ENCODE measurements around the gene SGPP2.
"Not testable (repeated sequence)": the region's sequence is repeated elsewhere in the genome, so short reads cannot be mapped to it uniquely, and the experiment has no call there.

SGPP2 gene

GRCh38 chr2:222427646-222428301, 3.4 kb downstream of the SGPP2 start:
- DNase-seq (ENCODE audit: low read depth in 2 of 2), result no peak

- DNase-seq (ENCODE audit: low read depth in 2 of 2), result no peak
Measured at GRCh38 chr2:222430071-222430470, 5.7 kb downstream of the SGPP2 start.

DNA sequence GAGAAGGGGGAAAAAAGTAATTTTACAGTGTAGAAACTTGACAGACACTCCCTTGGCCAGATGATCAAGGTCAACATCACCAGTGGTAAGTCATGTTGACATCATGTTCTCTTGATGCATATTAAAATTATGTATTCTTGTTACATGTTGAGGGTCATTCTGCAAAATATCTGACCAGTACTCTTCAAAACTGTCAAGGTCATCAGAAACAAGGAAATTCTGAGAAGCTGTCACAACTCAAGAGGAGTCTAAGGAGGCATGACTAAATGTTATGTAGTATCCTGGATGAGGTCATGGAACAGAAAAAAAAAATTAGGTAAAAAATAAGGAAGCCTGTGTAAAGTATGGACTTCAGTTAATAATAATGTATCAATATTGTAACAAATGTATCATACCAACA, 6.3 kb downstream of the SGPP2 start:
- DNase-seq (ENCODE audit: low read depth in 2 of 2), result no peak

DNA sequence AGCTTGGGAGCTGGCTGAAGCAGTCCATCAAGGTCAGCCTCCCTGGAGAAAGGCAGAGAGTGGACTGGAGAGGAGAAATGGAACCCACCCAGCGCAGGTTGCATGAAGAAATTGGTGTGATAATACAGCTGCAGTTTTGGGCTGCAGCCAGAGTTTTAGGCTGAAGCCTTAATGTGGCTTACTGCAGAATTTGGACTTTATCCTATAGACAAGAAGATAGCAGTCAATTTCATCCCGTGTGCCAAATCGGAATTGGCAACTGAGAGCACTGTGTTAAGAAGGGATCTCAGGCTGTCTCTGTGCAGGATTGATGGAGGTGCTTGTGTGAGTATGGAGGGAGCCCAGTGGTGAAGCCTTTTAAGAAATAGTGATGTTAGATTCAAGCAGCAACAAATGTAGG, 7.5 kb downstream of the SGPP2 start:
- no peak for DNase-seq (ENCODE audit: low read depth in 2 of 2)

DNA sequence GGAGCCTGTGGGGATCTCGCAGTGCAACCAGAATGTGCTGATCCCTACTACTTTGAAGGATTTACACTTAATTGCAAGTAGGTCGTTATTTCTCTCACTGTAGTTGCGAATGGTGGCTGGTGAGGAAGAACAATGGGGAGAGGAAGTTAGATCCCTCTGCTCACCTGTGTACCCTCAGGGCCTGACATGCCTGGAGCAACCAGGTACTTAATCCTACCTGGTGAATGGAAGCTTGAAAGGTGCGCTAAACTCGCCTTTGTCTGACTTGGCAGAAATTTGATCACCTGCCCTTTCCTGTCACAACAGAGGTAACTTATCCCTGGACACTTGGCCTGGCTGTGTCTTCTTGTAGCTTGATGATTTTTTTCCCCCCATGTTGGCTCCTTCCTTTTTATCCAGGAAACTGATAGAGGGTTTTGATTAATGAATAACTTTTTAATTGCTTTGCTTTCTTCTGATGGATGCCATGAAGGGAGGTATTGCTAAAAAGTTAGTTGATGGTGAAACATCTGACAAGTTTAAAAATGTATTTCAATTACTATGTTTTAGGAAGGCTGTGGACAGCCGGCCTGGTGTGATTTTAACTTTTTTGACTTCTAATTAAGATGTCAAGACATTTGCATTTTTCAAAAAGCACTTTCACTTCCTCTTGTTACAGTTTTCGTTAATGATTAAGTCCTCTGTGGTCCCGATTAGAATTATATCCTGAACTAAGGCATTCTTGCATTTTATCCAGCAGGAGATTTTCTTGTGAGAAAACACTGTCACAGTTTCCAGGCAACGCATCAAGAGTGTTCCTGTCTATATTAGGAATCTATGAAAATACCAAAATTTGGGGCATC, 9.2 kb downstream of the SGPP2 start:
- no peak for DNase-seq (ENCODE audit: low read depth in 2 of 2)

DNA sequence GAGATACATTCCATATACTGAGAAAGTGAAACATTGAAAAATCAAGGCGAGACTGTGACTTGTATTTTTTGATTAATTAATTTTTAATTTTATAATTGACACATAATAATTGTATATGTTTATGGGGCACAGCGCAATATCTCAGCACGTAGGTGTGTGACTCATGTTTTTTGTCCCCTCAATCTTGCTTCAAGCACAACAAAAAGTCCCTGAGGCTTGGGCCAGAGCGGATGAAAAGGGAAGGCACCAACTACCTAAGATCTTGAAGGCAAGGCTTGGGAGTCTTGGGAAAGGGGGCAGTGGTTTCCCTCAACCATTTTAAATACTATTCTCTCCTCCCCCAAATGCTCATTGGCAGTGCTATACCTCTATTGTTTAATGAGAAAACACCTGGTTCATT, 9.9 kb downstream of the SGPP2 start:
- no peak for DNase-seq (ENCODE audit: low read depth in 2 of 2)

DNA sequence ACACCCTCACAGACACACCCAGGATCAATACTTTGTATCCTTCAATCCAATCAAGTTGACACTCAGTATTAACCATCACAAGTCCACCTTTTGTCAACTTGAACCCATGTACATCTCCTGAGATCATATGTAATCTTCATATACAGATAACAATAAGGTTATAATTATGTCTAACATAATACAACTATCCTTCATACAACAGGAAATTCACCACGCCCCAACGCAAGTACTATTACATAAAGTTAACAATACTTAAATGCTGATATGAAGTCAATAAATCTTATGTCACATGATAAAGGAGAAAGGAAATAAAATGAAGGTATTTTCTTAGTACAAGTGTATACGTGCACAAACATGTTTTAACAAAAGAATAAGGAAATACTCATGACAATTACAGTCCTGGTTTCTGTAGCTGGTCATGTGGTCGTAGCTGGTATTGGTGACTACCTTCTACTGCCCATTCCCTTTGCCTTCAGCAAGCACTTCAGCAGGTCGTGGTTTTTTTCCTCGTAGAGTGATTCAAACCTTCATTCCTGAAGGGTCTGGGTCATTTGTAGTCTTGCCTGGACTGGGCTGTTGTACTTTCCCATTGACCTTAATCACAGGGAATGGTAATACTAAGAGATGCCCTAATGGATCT, 11.2 kb downstream of the SGPP2 start:
- DNase-seq (ENCODE audit: low read depth in 2 of 2), result not testable (repeated sequence)

- DNase-seq (ENCODE audit: low read depth in 2 of 2), result no peak
Measured at GRCh38 chr2:222436040-222436413, 11.7 kb downstream of the SGPP2 start.

DNA sequence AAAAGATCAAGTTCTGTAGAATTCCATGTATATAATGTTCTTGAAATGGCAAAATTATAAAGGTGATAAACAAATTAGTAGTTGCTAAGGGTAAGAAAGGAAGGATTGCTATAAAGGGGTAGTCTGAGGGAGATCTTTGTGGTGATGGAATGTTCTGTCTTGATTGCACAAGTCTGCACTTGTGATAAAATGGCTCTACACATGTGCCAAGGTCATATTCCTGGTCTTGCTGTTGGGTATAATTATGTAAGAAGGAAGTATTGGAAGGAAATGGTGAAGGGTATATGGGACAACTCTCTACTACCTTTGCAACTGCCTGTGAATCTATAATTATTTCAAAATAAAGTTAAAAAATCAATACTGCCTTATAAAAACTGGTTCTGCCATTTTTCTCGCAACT, 15.3 kb downstream of the SGPP2 start:
- no peak for DNase-seq (ENCODE audit: low read depth in 2 of 2)

DNA sequence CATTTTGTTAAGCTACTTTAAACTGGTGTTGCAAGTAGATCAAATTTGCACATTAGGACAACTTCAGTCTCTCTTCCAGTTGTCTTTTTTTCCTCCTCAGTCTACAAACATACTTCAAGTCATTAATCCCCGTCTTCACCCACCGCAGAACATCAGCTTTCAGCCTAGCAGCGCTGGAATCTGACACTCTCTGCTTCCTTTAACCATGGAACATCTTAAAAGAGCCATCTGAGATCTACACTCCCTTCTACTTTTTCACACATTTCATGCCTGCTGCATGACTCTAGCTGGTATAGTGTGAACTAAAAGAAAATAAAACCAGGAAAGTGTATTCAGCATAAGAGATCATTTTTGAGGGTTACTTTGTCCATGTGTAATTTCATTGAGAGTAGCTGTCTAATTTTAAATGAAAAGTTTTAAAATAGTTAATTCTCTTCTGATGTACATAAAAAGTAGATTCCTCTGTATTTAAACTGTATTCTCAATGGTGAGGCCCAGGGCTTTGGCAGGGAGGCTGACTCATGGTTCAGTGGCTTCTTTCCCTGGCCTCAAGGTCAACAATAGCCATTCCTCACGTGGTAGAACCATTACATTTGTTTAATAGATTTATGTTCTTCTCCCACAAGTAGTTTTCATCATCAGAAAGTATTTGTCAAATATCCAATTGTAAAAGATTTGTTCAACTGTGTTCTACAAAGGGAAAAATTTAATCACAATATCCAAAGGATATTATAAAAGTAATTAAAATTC, 16.5 kb downstream of the SGPP2 start:
- no peak for DNase-seq (ENCODE audit: low read depth in 2 of 2)

GRCh38 chr2:222442665-222443064, 18.3 kb downstream of the SGPP2 start:
- no peak for DNase-seq (ENCODE audit: low read depth in 2 of 2)

DNA sequence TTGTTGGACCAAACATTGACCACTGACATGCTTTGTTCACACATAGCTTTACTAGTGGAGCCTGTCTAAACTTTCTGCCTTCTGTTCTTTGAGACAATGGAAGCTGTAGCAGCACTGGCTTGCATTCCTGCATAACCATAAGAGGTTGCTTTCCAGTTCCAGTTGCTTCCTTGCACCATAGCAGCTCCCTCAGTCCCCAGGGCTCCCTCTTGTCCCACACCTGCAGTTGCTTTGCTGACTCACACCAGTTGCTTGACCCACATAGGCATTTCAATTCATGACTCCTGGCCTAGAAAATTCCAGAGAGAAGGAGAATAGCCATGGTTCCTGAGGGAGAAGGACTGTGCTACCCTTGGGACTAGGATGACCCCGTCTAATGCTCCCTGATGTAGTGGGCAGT, 20.9 kb downstream of the SGPP2 start:
- no peak for DNase-seq (ENCODE audit: low read depth in 2 of 2)

DNA sequence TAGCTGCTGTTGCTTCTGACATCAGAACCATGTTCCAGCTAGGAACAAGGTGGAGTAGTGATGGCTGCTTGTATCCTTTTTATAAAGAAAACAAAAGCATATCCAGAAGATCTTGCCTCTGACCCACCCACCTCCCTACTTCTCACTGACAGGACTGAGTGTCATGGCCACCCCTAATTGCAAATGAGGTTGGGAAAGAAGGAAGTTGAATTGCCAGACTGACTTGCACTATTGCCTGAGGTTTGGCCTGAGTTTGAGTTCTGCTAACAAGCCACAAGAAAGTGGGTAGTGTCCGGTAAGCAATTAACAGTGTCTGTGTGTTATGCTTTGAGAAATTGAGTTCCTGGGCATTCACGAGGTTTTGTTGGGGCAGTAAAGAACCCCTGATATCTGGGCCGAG, 22.8 kb downstream of the SGPP2 start:
- DNase-seq (ENCODE audit: low read depth in 2 of 2), result no peak

- no peak for DNase-seq (ENCODE audit: low read depth in 2 of 2)
Measured at GRCh38 chr2:222448748-222449181, 24.4 kb downstream of the SGPP2 start.

DNA sequence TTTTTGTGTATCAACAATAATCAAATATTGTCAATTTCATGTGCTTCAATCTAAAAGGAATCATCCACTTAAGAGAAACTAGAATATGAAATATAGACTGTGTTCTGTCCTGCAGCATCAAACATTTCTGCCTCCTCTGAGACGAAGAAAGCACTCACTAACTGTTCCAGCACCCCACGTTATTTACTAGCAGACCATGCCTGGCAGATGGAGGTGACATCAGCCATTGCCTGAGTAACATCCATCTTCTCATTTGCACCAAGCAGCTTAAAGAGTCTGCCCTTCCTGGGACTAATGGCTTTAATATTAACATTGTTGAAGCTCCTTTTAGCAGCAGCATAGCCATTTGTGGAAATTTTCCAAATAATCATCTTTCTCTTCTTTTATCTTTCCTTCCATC, 25.7 kb downstream of the SGPP2 start:
- DNase-seq (ENCODE audit: low read depth in 2 of 2), result no peak

- DNase-seq (ENCODE audit: low read depth in 2 of 2), result no peak
Measured at GRCh38 chr2:222451224-222451674, 26.9 kb downstream of the SGPP2 start.

GRCh38 chr2:222452422-222452950, 28.1 kb downstream of the SGPP2 start:
- no peak for DNase-seq (ENCODE audit: low read depth in 2 of 2)

DNA sequence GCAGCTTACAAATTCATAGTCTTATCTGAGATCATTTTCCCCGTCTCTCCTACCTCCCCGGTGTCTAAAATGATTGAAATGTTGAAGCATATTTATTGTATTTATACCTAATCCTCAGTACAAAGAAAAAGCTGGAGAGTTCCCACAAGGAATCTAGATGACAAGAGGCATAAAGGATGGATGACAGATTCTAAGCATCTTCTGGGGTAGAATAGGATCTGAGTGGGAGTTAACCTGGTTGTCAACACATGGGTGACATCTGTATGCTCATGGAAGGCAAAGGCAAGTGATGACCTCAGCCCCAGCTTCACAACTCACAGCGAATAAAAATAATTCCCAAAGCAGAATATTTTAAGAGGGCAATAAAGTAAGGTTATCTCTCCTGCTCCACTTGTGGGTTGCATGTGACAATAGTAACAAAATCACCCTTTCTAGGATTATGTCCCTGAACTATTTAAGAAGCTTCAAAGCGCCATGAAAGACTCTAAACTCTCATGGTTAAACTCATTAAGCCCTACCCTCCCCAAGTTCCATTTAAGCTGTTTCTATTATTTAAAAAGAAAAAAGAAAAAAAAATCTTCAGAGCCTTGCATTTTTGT, 32.2 kb downstream of the SGPP2 start:
- DNase-seq (ENCODE audit: low read depth in 2 of 2), result no peak

- no peak for DNase-seq (ENCODE audit: low read depth in 2 of 2)
Measured at GRCh38 chr2:222459983-222460382, 35.6 kb downstream of the SGPP2 start.

GRCh38 chr2:222465746-222466145, 41.4 kb downstream of the SGPP2 start:
- DNase-seq (ENCODE audit: low read depth in 2 of 2), result no peak

GRCh38 chr2:222468346-222468745, 44.0 kb downstream of the SGPP2 start:
- DNase-seq (ENCODE audit: low read depth in 2 of 2), result no peak

Measured in stimulated activated CD8-positive, alpha-beta memory T cell treated with anti-CD3 and anti-CD28 coated beads, Interleukin-2, amount 100 ng/mL, for 1 hour (primary cell).